Activated B cell treated with CpG ODN at 0.5 μM for 24 hours (primary cell): Measurements from ENCODE around the gene CARD18. TPM values are rescaled to one million over a fixed set of nuclear protein-coding genes. Genes with fewer than 3 reads are reported as not detected.

Experiments
- ATAC-seq: fragments of 200-7000 bp; cut with Tn5 transposase; one replicate; pipeline ENCODE4 v1.10.0; 2021; ENCODE audit warnings: low read depth, mild to moderate bottlenecking, moderate library complexity
- CTCF ChIA-PET: fragments of 350-600 bp; sonication (Branson Sonifier 250); formaldehyde crosslinking; loops from one replicate; lab custom pipeline; 2021; ENCODE audit warnings: antibody characterized with exemption; lab: Charles Lee
- POLR2A ChIA-PET: fragments of 350-600 bp; sonication (Branson Sonifier 250); formaldehyde crosslinking; loops from one replicate; lab custom pipeline; 2021; ENCODE audit warnings: antibody characterized with exemption; lab: Charles Lee
- DNase-seq: peaks from one replicate; pipeline ENCODE4 v3.0.0; 2022
- H3K27ac Mint-ChIP-seq: one replicate; pipeline ENCODE4 v1.8.0; 2020; ENCODE audit warnings: mixed read lengths
- H3K27me3 Mint-ChIP-seq: one replicate; pipeline ENCODE4 v1.8.0; 2021; ENCODE audit warnings: mixed read lengths
- H3K36me3 Mint-ChIP-seq: one replicate; pipeline ENCODE4 v1.8.0; 2021; ENCODE audit warnings: low read depth, mixed read lengths
- H3K4me1 Mint-ChIP-seq: one replicate; pipeline ENCODE4 v1.8.0; 2021; ENCODE audit warnings: mixed read lengths
- H3K4me3 Mint-ChIP-seq: one replicate; pipeline ENCODE4 v1.8.0; 2020; ENCODE audit warnings: mild to moderate bottlenecking, mixed read lengths
- H3K9me3 Mint-ChIP-seq: one replicate; pipeline ENCODE4 v1.8.0; 2020; ENCODE audit warnings: mixed read lengths
- CTCF ChIP-seq: fragments of 200-600 bp; IDR thresholded peaks from one replicate; pipeline ENCODE4 v1.8.0; 2022; ENCODE audit warnings: antibody characterized with exemption, mild to moderate bottlenecking
- intact Hi-C: fragments of 100-400 bp; cut with micrococcal nuclease; formaldehyde crosslinking; loops from one replicate; pipeline ENCODE4 v1.15.1; 2024
- total RNA-seq: library from RNA; stranded (reverse); gene quantifications from 2 replicates; pipeline ENCODE4 v1.2.3, GENCODE V29; 2022

The CARD18 gene
- total RNA-seq, 1 donor from 2014 or later, result not detected

GRCh38 chr11:105162506-105162905, 22.9 kb upstream of the CARD18 start:
- H3K9me3 Mint-ChIP-seq, result no peaks in the 10 kb centered on the region
- no peak for DNase-seq
- H3K27ac Mint-ChIP-seq, result no peak overlapping the region
- H3K4me1 Mint-ChIP-seq, result no peaks in the 10 kb centered on the region
- no peak for TF ChIP-seq CTCF
- CTCF ChIA-PET, result no interaction called here
- POLR2A ChIA-PET, result no interaction called here
- no peak overlapping the region for H3K4me3 Mint-ChIP-seq
- ATAC-seq, result no peak
- H3K36me3 Mint-ChIP-seq, result no peaks in the 10 kb centered on the region
- intact Hi-C loops, result no loop called here
- H3K27me3 Mint-ChIP-seq, result no peaks in the 10 kb centered on the region

GRCh38 chr11:105158436-105158835, 18.9 kb upstream of the CARD18 start:
- no peaks in the 10 kb centered on the region for H3K9me3 Mint-ChIP-seq
- ChIA-PET CTCF (no interaction called here), POLR2A (no interaction called here)
- intact Hi-C loops, result no loop called here
- DNase-seq (no peak), ATAC-seq (no peak)
- no peaks in the 10 kb centered on the region for H3K4me1 Mint-ChIP-seq
- no peak for TF ChIP-seq CTCF
- H3K27me3 Mint-ChIP-seq, result no peaks in the 10 kb centered on the region
- H3K36me3 Mint-ChIP-seq, result no peaks in the 10 kb centered on the region
- H3K4me3 Mint-ChIP-seq, result no peak overlapping the region
- H3K27ac Mint-ChIP-seq, result no peak overlapping the region

GRCh38 chr11:105156720-105157119, 17.2 kb upstream of the CARD18 start:
- H3K27ac Mint-ChIP-seq, result no peak overlapping the region
- no peaks in the 10 kb centered on the region for H3K36me3 Mint-ChIP-seq
- ChIA-PET POLR2A (no interaction called here), CTCF (no interaction called here)
- H3K4me1 Mint-ChIP-seq, result no peaks in the 10 kb centered on the region
- TF ChIP-seq CTCF, result no peak
- intact Hi-C loops, result no loop called here
- H3K27me3 Mint-ChIP-seq, result peaks cover 1% of the 10 kb centered on the region
- ATAC-seq (no peak), DNase-seq (no peak)
- no peak overlapping the region for H3K4me3 Mint-ChIP-seq
- no peaks in the 10 kb centered on the region for H3K9me3 Mint-ChIP-seq

- no peak for TF ChIP-seq CTCF
- Mint-ChIP-seq H3K36me3 (no peaks in the 10 kb centered on the region), H3K27ac (no peak overlapping the region), H3K4me1 (no peaks in the 10 kb centered on the region), H3K4me3 (no peak overlapping the region), H3K9me3 (no peaks in the 10 kb centered on the region), H3K27me3 (peaks cover 1% of the 10 kb centered on the region)
- POLR2A ChIA-PET, result no interaction called here
- CTCF ChIA-PET, result no interaction called here
- ATAC-seq (no peak), DNase-seq (no peak)
- intact Hi-C loops, result no loop called here
Observed at GRCh38 chr11:105156231-105156630, 16.7 kb upstream of the CARD18 start.

- no peak overlapping the region for H3K4me3 Mint-ChIP-seq
- H3K27me3 Mint-ChIP-seq, result peaks cover 1% of the 10 kb centered on the region
- ATAC-seq (no peak), DNase-seq (no peak)
- H3K36me3 Mint-ChIP-seq, result no peaks in the 10 kb centered on the region
- no peaks in the 10 kb centered on the region for H3K4me1 Mint-ChIP-seq
- CTCF ChIA-PET, result no interaction called here
- H3K27ac Mint-ChIP-seq, result no peak overlapping the region
- no peak for TF ChIP-seq CTCF
- POLR2A ChIA-PET, result no interaction called here
- H3K9me3 Mint-ChIP-seq, result no peaks in the 10 kb centered on the region
- intact Hi-C loops, result no loop called here
Observed at GRCh38 chr11:105155679-105156078, 16.1 kb upstream of the CARD18 start.
